ENCODE measurements around the gene TTLL5.

- TF ChIP-seq TAF1 (IDR thresholded peaks at IDR 0.05; ENCODE audit: borderline replicate concordance, low read depth, low read length) (no peak), RFX5 (IDR thresholded peaks at IDR 0.05; ENCODE audit: low read length) (no peak), EZH2phosphoT487 (IDR thresholded peaks at IDR 0.05; ENCODE audit: borderline replicate concordance, low read depth) (no peak), CTCF (IDR thresholded peaks at IDR 0.05) (no peak)
These were observed 210.3 kb downstream of the TTLL5 start for GRCh38 chr14:75871181-75871880.

Data from SK-N-SH (cell line).